A549 (cell line): ENCODE measurements around the gene MOK. TPM values are rescaled to one million over a fixed set of nuclear protein-coding genes. Genes with fewer than 3 reads are reported as not detected.

ENCODE experiments used
- ATAC-seq, 2 experiments: fragments of 200-7000 bp in 1 of 2; fragments of >200 bp in 1 of 2; cut with Nextera tagmentation in 1 of 2; cut with Tn5 transposase in 1 of 2; 3 replicates each; pipeline versions ENCODE4 v1.8.0 to v1.9.1; 2018 to 2020; ENCODE audit warnings: mild to moderate bottlenecking in 1 of 2, moderate library complexity in 1 of 2
- CTCF ChIA-PET: fragments of 300-600 bp; sonication (Branson Sonifier 250); formaldehyde crosslinking; extraction: SDS; loops from one replicate; lab custom pipeline; 2021; ENCODE audit warnings: antibody characterized with exemption, inconsistent platforms; lab: Yijun Ruan, JAX
- POLR2A ChIA-PET: fragments of 350-600 bp; formaldehyde crosslinking; extraction: SDS; loops from one replicate; lab custom pipeline; 2021; ENCODE audit warnings: antibody characterized with exemption, inconsistent platforms; lab: Yijun Ruan, JAX
- DNase-seq, 2 experiments: peaks; one replicate each; pipeline versions ENCODE4 v3.0.0 to v3.0.0-alpha.2; 2011 to 2016; ENCODE audit warnings: low read depth in 1 of 2, low spot score in 1 of 2
- FAIRE-seq: peaks from 2 replicates; lab custom pipeline; 2011; peaks lifted over from hg19 to GRCh38; lab: Jason Lieb, UNC
- H3K27ac ChIP-seq, 2 experiments: fragments of >200 bp; sonication (Bioruptor Twin); formaldehyde crosslinking; 3 replicates each; pipeline ENCODE4 v1.5.1; 2016 to 2017
- H3K4me1 ChIP-seq: fragments of >200 bp; sonication (Bioruptor Twin); formaldehyde crosslinking; 3 replicates; pipeline ENCODE4 v1.6.1; 2016
- H3K4me2 ChIP-seq: fragments of >200 bp; sonication (Bioruptor Twin); formaldehyde crosslinking; 3 replicates; pipeline ENCODE4 v1.6.1; 2016
- H3K4me3 ChIP-seq: fragments of >200 bp; sonication (Bioruptor Twin); formaldehyde crosslinking; 3 replicates; pipeline ENCODE4 v1.5.1; 2016
- H3K9me3 ChIP-seq: fragments of >200 bp; sonication (Bioruptor Twin); formaldehyde crosslinking; 3 replicates; pipeline ENCODE4 v1.6.1; 2016
- CHD4 ChIP-seq: fragments of 200-600 bp; sonication (generic); IDR thresholded peaks from 2 replicates; pipeline ENCODE4 v1.6.1; 2016; ENCODE audit warnings: antibody characterized with exemption, mild to moderate bottlenecking, borderline replicate concordance
- E2F6 ChIP-seq: IDR thresholded peaks from 2 replicates; pipeline ENCODE4 v1.6.1; 2012; ENCODE audit warnings: low read depth, borderline replicate concordance
- EHMT2 ChIP-seq: fragments of 200-600 bp; sonication (generic); IDR thresholded peaks from 2 replicates; pipeline ENCODE4 v1.6.1; 2016; ENCODE audit warnings: antibody characterized with exemption, low read depth, mild to moderate bottlenecking, moderate library complexity
- ELK1 ChIP-seq: fragments of 150-350 bp; IDR thresholded peaks from 2 replicates; pipeline ENCODE4 v1.6.1; 2014; ENCODE audit warnings: low read depth, mild to moderate bottlenecking, low read length
- EP300 ChIP-seq, 2 experiments: fragments of >200 bp; sonication (Bioruptor Twin); formaldehyde crosslinking; IDR thresholded peaks; 2 replicates in 1 of 2; 3 replicates in 1 of 2; pipeline ENCODE4 v1.6.1; 2016 to 2017
- FOSL2 ChIP-seq, 2 experiments: fragments of 450-650 bp in 1 of 2; fragments of >200 bp in 1 of 2; sonication (Bioruptor Twin) in 1 of 2; formaldehyde crosslinking; IDR thresholded peaks; 2 replicates each; pipeline versions ENCODE4 v1.5.0 to v1.6.1; 2016 to 2020; ENCODE audit warnings: mild to moderate bottlenecking in 1 of 2, moderate library complexity in 1 of 2
- FOXS1 ChIP-seq: fragments of 250-450 bp; sonication (Bioruptor Pico); IDR thresholded peaks from 2 replicates; pipeline ENCODE4 v1.5.0; 2020; ENCODE audit warnings: mild to moderate bottlenecking, moderate library complexity
- HDAC2 ChIP-seq: fragments of 200-600 bp; sonication (generic); IDR thresholded peaks from 2 replicates; pipeline ENCODE4 v1.6.1; 2016
- HOXB13 ChIP-seq: fragments of 250-450 bp; sonication (Bioruptor Pico); IDR thresholded peaks from 2 replicates; pipeline ENCODE4 v1.5.0; 2020; ENCODE audit warnings: low read depth, mild to moderate bottlenecking, moderate library complexity
- HOXB5 ChIP-seq: fragments of 250-450 bp; sonication (Bioruptor Pico); IDR thresholded peaks from 2 replicates; pipeline ENCODE4 v1.5.0; 2020; ENCODE audit warnings: mild to moderate bottlenecking, moderate library complexity
- JUN ChIP-seq, 2 experiments: fragments of >200 bp; sonication (Bioruptor Twin); formaldehyde crosslinking; IDR thresholded peaks; 2 replicates in 1 of 2; 3 replicates in 1 of 2; pipeline ENCODE4 v1.6.1; 2016 to 2017
- JUNB ChIP-seq: fragments of >200 bp; sonication (Bioruptor Twin); formaldehyde crosslinking; IDR thresholded peaks from 2 replicates; pipeline ENCODE4 v1.6.1; 2016
- MAZ ChIP-seq: fragments of 150-350 bp; IDR thresholded peaks from 2 replicates; pipeline ENCODE4 v1.6.1; 2014; ENCODE audit warnings: antibody characterized with exemption, low read depth, low read length, borderline replicate concordance
- MYC ChIP-seq: IDR thresholded peaks from 2 replicates; pipeline ENCODE4 v1.6.1; 2012; ENCODE audit warnings: mild to moderate bottlenecking, inconsistent platforms, low read length, improper control_type of control experiment, borderline replicate concordance
- NPAS2 ChIP-seq: fragments of 250-450 bp; sonication (Bioruptor Pico); IDR thresholded peaks from 2 replicates; pipeline ENCODE4 v1.8.0; 2022; ENCODE audit warnings: mild to moderate bottlenecking, moderate library complexity, borderline replicate concordance
- NR3C1 ChIP-seq: fragments of >200 bp; sonication (Bioruptor Twin); formaldehyde crosslinking; IDR thresholded peaks from 3 replicates; pipeline ENCODE4 v1.6.1; 2017
- PHF8 ChIP-seq: fragments of 200-600 bp; sonication (generic); IDR thresholded peaks from 2 replicates; pipeline ENCODE4 v1.6.1; 2016; ENCODE audit warnings: low read depth, mild to moderate bottlenecking, antibody characterized with exemption, moderate library complexity, borderline replicate concordance
- POLR2A ChIP-seq: IDR thresholded peaks from 2 replicates; pipeline ENCODE4 v1.6.1; 2012; ENCODE audit warnings: mild to moderate bottlenecking, low read length
- RAD21 ChIP-seq, 2 experiments: fragments of >200 bp in 1 of 2; sonication (Bioruptor Twin) in 1 of 2; formaldehyde crosslinking in 1 of 2; IDR thresholded peaks in 1 of 2; conservative IDR thresholded peaks in 1 of 2; 2 replicates in 1 of 2; 3 replicates in 1 of 2; pipeline ENCODE4 v1.6.1; 2012 to 2018; ENCODE audit warnings: inconsistent platforms in 1 of 2
- RCOR1 ChIP-seq: fragments of 150-350 bp; IDR thresholded peaks from 2 replicates; pipeline ENCODE4 v1.6.1; 2014; ENCODE audit warnings: antibody characterized with exemption, low read length, low read depth
- SMC3 ChIP-seq: fragments of >200 bp; sonication (Bioruptor Twin); formaldehyde crosslinking; IDR thresholded peaks from 3 replicates; pipeline ENCODE4 v1.6.1; 2018; ENCODE audit warnings: inconsistent platforms
- TFCP2L1 ChIP-seq: fragments of 250-450 bp; sonication (Bioruptor Pico); IDR thresholded peaks from 2 replicates; pipeline ENCODE4 v1.5.0; 2021; ENCODE audit warnings: mild to moderate bottlenecking
- ZC3H11A ChIP-seq: fragments of 450-650 bp; IDR thresholded peaks from 2 replicates; pipeline ENCODE4 v1.6.1; 2014; ENCODE audit warnings: antibody characterized with exemption, mild to moderate bottlenecking
- ZNF302 ChIP-seq: fragments of 250-450 bp; sonication (Bioruptor Pico); IDR thresholded peaks from 2 replicates; pipeline ENCODE4 v1.9.0; 2021; ENCODE audit warnings: inconsistent platforms, mild to moderate bottlenecking, moderate library complexity
- WGBS: methylation state at CpG from one replicate; pipeline ENCODE4 v1.1.6; 2017; ENCODE audit errors: missing lambda C conversion rate; 5-methylcytosine and 5-hydroxymethylcytosine counted together
- polyA plus RNA-seq, 4 experiments: library from polyadenylated mRNA; depleted of rRNA in 3 of 4; stranded (reverse); fragments of >200 nt; fragmentation: RNase III in 1 of 4; extraction: RNeasy Plus Mini Kit Qiagen cat#74134 plus additional on column Dnase treatment in 1 of 4; gene quantifications; 2 replicates in 3 of 4; 3 replicates in 1 of 4; pipeline ENCODE4 v1.2.3, GENCODE V29; 2011 to 2017
- TF ChIP-seq, protein P1 (sequence below): fragments of 200-600 bp; sonication (generic); IDR thresholded peaks from 2 replicates; pipeline ENCODE4 v1.6.1; 2016; ENCODE audit warnings: antibody characterized with exemption, mild to moderate bottlenecking, moderate library complexity
- TF ChIP-seq, protein P2 (sequence below): fragments of 250-450 bp; sonication (Bioruptor Pico); IDR thresholded peaks from 2 replicates; pipeline ENCODE4 v1.5.0; 2021; ENCODE audit warnings: mild to moderate bottlenecking, moderate library complexity, borderline replicate concordance
- TF ChIP-seq, protein P3 (sequence below): fragments of >200 bp; sonication (Bioruptor Twin); formaldehyde crosslinking; IDR thresholded peaks from 2 replicates; pipeline ENCODE4 v1.6.1; 2016

MOK gene
- polyA plus RNA-seq, 2 of the 4 experiments (the other 2 are of a cell fraction) = 12.6 to 18.5 TPM

DNA sequence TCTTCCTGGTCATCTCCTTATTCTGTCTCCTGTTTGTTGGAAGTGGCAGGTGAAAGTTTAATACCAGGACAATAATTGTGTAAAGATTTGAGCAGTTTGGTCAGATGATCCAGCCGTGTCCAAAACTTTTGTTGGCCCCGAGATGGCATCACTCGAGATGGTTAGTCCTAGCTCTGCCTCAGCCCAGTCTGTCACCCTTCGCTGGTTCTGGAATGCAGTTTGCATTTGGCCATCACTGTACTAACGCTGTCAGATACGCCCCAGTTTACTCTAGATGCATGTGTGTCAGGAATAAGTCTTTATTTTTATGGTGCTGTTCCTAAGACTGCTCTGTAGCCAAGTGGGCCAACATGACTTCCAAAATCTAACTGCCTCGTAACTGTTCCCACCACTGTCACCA lies 79.6 kb downstream of the MOK start:
- POLR2A ChIA-PET = no interaction called here
- H3K4me3 ChIP-seq = no peak overlapping the region
- TF ChIP-seq NR3C1 (no peak), EP300 (IDR thresholded peaks at IDR 0.05) (no peak), PHF8 (no peak), HDAC2 (no peak), FOXS1 (CRISPR knock-in tag) (no peak), ZNF302 (CRISPR knock-in tag) (no peak), RAD21 (conservative IDR thresholded peaks at IDR 0.05 in 1 of 2, IDR thresholded peaks at IDR 0.05 in 1 of 2) (no peak), HOXB13 (CRISPR knock-in tag) (no peak), JUNB (no peak), SMC3 (no peak), E2F6 (no peak), ZC3H11A (no peak), ELK1 (no peak), MYC (no peak), MAZ (no peak)
- TF ChIP-seq, protein P1, sequence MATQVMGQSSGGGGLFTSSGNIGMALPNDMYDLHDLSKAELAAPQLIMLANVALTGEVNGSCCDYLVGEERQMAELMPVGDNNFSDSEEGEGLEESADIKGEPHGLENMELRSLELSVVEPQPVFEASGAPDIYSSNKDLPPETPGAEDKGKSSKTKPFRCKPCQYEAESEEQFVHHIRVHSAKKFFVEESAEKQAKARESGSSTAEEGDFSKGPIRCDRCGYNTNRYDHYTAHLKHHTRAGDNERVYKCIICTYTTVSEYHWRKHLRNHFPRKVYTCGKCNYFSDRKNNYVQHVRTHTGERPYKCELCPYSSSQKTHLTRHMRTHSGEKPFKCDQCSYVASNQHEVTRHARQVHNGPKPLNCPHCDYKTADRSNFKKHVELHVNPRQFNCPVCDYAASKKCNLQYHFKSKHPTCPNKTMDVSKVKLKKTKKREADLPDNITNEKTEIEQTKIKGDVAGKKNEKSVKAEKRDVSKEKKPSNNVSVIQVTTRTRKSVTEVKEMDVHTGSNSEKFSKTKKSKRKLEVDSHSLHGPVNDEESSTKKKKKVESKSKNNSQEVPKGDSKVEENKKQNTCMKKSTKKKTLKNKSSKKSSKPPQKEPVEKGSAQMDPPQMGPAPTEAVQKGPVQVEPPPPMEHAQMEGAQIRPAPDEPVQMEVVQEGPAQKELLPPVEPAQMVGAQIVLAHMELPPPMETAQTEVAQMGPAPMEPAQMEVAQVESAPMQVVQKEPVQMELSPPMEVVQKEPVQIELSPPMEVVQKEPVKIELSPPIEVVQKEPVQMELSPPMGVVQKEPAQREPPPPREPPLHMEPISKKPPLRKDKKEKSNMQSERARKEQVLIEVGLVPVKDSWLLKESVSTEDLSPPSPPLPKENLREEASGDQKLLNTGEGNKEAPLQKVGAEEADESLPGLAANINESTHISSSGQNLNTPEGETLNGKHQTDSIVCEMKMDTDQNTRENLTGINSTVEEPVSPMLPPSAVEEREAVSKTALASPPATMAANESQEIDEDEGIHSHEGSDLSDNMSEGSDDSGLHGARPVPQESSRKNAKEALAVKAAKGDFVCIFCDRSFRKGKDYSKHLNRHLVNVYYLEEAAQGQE = no peak
- no peaks in the 10 kb centered on the region for H3K4me1 ChIP-seq
- CTCF ChIA-PET = interaction anchor here (1.3 to 2.1 kb wide), 4 partner anchors 9 to 91 kb away, joined by 4 to 16 read pairs (median 4); no protein-coding TSS in a partner anchor
- DNase-seq (no peak), ATAC-seq (no peak), FAIRE-seq (no peak)
- no peaks in the 10 kb centered on the region for H3K9me3 ChIP-seq
- H3K27ac ChIP-seq = no peak overlapping the region
- 97% methylated on average over 7 of the region's 7 CpGs for WGBS
- no peak overlapping the region for H3K4me2 ChIP-seq

- CTCF ChIA-PET = interaction anchor here (0.6 to 2.1 kb wide), 5 partner anchors 10 to 452 kb away, joined by 3 to 16 read pairs (median 4); no protein-coding TSS in a partner anchor
- DNase-seq (no peak), ATAC-seq (no peak), FAIRE-seq (no peak)
- 92% methylated on average over 6 of the region's 6 CpGs for WGBS
- TF ChIP-seq, protein P2, sequence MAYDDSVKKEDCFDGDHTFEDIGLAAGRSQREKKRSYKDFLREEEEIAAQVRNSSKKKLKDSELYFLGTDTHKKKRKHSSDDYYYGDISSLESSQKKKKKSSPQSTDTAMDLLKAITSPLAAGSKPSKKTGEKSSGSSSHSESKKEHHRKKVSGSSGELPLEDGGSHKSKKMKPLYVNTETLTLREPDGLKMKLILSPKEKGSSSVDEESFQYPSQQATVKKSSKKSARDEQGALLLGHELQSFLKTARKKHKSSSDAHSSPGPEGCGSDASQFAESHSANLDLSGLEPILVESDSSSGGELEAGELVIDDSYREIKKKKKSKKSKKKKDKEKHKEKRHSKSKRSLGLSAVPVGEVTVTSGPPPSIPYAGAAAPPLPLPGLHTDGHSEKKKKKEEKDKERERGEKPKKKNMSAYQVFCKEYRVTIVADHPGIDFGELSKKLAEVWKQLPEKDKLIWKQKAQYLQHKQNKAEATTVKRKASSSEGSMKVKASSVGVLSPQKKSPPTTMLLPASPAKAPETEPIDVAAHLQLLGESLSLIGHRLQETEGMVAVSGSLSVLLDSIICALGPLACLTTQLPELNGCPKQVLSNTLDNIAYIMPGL (CRISPR knock-in tag) = no peak
- no peak for TF ChIP-seq SMC3
- no peak for TF ChIP-seq POLR2A
- TF ChIP-seq JUN (IDR thresholded peaks at IDR 0.05) = no peak
- no peak for TF ChIP-seq CHD4
- TF ChIP-seq EHMT2 = no peak
- TF ChIP-seq FOXS1 (CRISPR knock-in tag) = no peak
- no peak for TF ChIP-seq NPAS2 (CRISPR knock-in tag)
- TF ChIP-seq FOSL2 (IDR thresholded peaks at IDR 0.05) = no peak
- TF ChIP-seq FOSL2 (CRISPR knock-in tag; IDR thresholded peaks at IDR 0.05) = no peak
- no peak for TF ChIP-seq MYC
- TF ChIP-seq RAD21 (conservative IDR thresholded peaks at IDR 0.05 in 1 of 2, IDR thresholded peaks at IDR 0.05 in 1 of 2) = no peak
- TF ChIP-seq TFCP2L1 (CRISPR knock-in tag) = no peak
- TF ChIP-seq MAZ = no peak
- no peak for TF ChIP-seq RCOR1
- no peak for TF ChIP-seq HOXB5 (CRISPR knock-in tag)
- TF ChIP-seq, protein P3, sequence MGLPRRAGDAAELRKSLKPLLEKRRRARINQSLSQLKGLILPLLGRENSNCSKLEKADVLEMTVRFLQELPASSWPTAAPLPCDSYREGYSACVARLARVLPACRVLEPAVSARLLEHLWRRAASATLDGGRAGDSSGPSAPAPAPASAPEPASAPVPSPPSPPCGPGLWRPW = no peak
- H3K4me2 ChIP-seq = no peak overlapping the region
- H3K4me3 ChIP-seq = no peak overlapping the region
- no peak overlapping the region for H3K27ac ChIP-seq
- no peaks in the 10 kb centered on the region for H3K9me3 ChIP-seq
- H3K4me1 ChIP-seq = no peaks in the 10 kb centered on the region
- POLR2A ChIA-PET = interaction anchor here (0.5 kb wide), 1 partner anchor 136 kb away, joined by 13 read pairs; no protein-coding TSS in a partner anchor
Observed at GRCh38 chr14:102223682-102224081, 81.3 kb downstream of the MOK start.
